Lung (tissue), 12 donors: Measurements from ENCODE around the gene SNX9. TPM values are rescaled to one million over a fixed set of nuclear protein-coding genes. Genes with fewer than 3 reads are reported as not detected.

Source experiments
- ATAC-seq: fragments of 200-7000 bp; cut with Tn5 transposase; one replicate; pipeline ENCODE4 v1.9.1; 2020; ENCODE audit warnings: moderate number of reproducible peaks; ENCODE audit not compliant: insufficient read depth, low FRiP score
- DNase-seq, 3 donors: peaks; one replicate each; pipeline ENCODE4 v3.0.0-alpha.2; 2013 to 2017
- H3K27ac ChIP-seq, 2 donors: one replicate each; pipeline ENCODE4 v1.5.1; 2013; ENCODE audit warnings: mild to moderate bottlenecking in 2 of 2, moderate library complexity in 2 of 2, control low read depth in 1 of 2, inconsistent platforms in 1 of 2, low read depth in 1 of 2, low read length in 1 of 2
- H3K27me3 ChIP-seq, 3 donors: one replicate each; pipeline ENCODE4 v1.5.1; 2013; ENCODE audit warnings: low read length in 2 of 3; ENCODE audit not compliant: control insufficient read depth in 3 of 3, insufficient read depth in 3 of 3
- H3K36me3 ChIP-seq, 4 donors: one replicate each; pipeline ENCODE4 v1.5.1; 2013; ENCODE audit warnings: low read length in 4 of 4, mild to moderate bottlenecking in 1 of 4, moderate library complexity in 1 of 4; ENCODE audit not compliant: control insufficient read depth in 4 of 4, insufficient read depth in 4 of 4
- H3K4me1 ChIP-seq, 5 donors: one replicate each; pipeline ENCODE4 v1.5.1; 2013; ENCODE audit warnings: low read length in 5 of 5, mild to moderate bottlenecking in 2 of 5, moderate library complexity in 1 of 5; ENCODE audit not compliant: control insufficient read depth in 5 of 5, insufficient read depth in 5 of 5
- H3K4me3 ChIP-seq: one replicate; pipeline ENCODE4 v1.5.1; 2013; ENCODE audit warnings: mild to moderate bottlenecking, control low read depth, moderate library complexity
- H3K9ac ChIP-seq, 2 donors: one replicate each; pipeline ENCODE4 v1.5.1; 2013; ENCODE audit warnings: low read length in 2 of 2, control low read depth in 1 of 2; ENCODE audit not compliant: insufficient read depth in 1 of 2
- H3K9me3 ChIP-seq, 4 donors: one replicate each; pipeline ENCODE4 v1.5.1; 2013; ENCODE audit warnings: low read length in 3 of 4, mild to moderate bottlenecking in 1 of 4, moderate library complexity in 1 of 4; ENCODE audit not compliant: control insufficient read depth in 4 of 4, insufficient read depth in 3 of 4
- CTCF ChIP-seq: IDR thresholded peaks from 2 replicates; pipeline ENCODE4 v1.5.1; 2012; ENCODE audit warnings: mild to moderate bottlenecking; ENCODE audit errors: control extremely low read depth, extremely low read depth
- WGBS, 2 donors: extraction: QIAGEN DNeasy Blood & Tissue Kit; methylation state at CpG; one replicate each; pipeline ENCODE4 v1.1.7; 2013; 5-methylcytosine and 5-hydroxymethylcytosine counted together
- polyA plus RNA-seq, 2 donors: library from polyadenylated mRNA; stranded (reverse); fragments of 200-250 nt; gene quantifications; one replicate each; pipeline ENCODE4 v1.2.1, GENCODE V29; 2013
- total RNA-seq, 2 donors: library from RNA; depleted of rRNA in 1 of 2; stranded (reverse); fragments of >200 nt in 1 of 2; gene quantifications; one replicate each; pipeline ENCODE4 v1.2.1, GENCODE V29; 2014 to 2021
- donor health status: control.
- donor health status: control.
- donor health status: Bipolar disorder and iron deficiency.
- donor health status: healthy.
- donor health status: DM: yes; HTN: yes; CAD: no.

Gene SNX9
- total and polyA plus RNA-seq, 4 donors = 13.8 to 35.0 (median 23.8) TPM

- no peak for TF ChIP-seq CTCF
- Histone ChIP-seq H3K27me3 (no peaks in the 10 kb centered on the region), H3K9ac (no peak overlapping the region), H3K4me3 (no peak overlapping the region), H3K36me3 (no peaks in the 10 kb centered on the region), H3K27ac (no peak overlapping the region), H3K9me3 (no peaks in the 10 kb centered on the region), H3K4me1 (peaks cover 0 to 43% (median 6%) of the 10 kb centered on the region in 5 donors)
- ATAC-seq (no peak), DNase-seq (peak; percentile 39 to 88 (median 85))
- WGBS, 2 donors = 59 to 72% methylated on average over 7 of the region's 7 CpGs
These were observed 36.9 kb downstream of the SNX9 start for GRCh38 chr6:157859775-157860504.

- TF ChIP-seq CTCF = no peak
- ATAC-seq (no peak), DNase-seq (peak in 2 of 3 donors; percentile 54 to 57)
- Histone ChIP-seq H3K9me3 (no peaks in the 10 kb centered on the region), H3K36me3 (no peaks in the 10 kb centered on the region), H3K27ac (no peak overlapping the region), H3K27me3 (no peaks in the 10 kb centered on the region), H3K4me3 (no peak overlapping the region), H3K9ac (no peak overlapping the region), H3K4me1 (peaks cover 0 to 43% (median 6%) of the 10 kb centered on the region in 5 donors)
- WGBS, 2 donors = 33 to 57% methylated on average over 4 of the region's 4 CpGs
These were observed 37.5 kb downstream of the SNX9 start for GRCh38 chr6:157860505-157860991.

GRCh38 chr6:157861184-157861583, 38.1 kb downstream of the SNX9 start:
- Histone ChIP-seq H3K4me1 (peaks cover 0 to 43% (median 6%) of the 10 kb centered on the region in 5 donors), H3K9ac (no peak overlapping the region), H3K36me3 (no peaks in the 10 kb centered on the region), H3K27me3 (no peaks in the 10 kb centered on the region), H3K9me3 (no peaks in the 10 kb centered on the region), H3K27ac (no peak overlapping the region), H3K4me3 (no peak overlapping the region)
- ATAC-seq (no peak), DNase-seq (no peak)
- no peak for TF ChIP-seq CTCF
- 74 to 85% methylated on average over 4 of the region's 4 CpGs for WGBS, 2 donors
